ENCODE data around the gene TTC19. TPM values are rescaled to one million over a fixed set of nuclear protein-coding genes. Genes with fewer than 3 reads are reported as not detected.

Gene TTC19
- total and polyA plus RNA-seq, 2 donors (not counting 3 experiments of a cell fraction or from before 2014, with no cell fraction given): 7.8 to 32.8 TPM

GRCh38 chr17:15967706-15968399 lies 31.8 kb upstream of the TTC19 start:
- BruUV-seq (replicated peaks): no TSS peak
- CTCF ChIA-PET: interaction anchor here (1.3 kb wide), 1 partner anchor 24 kb away, joined by 5 read pairs; the partner anchor contains the start of gene ADORA2B
- Histone ChIP-seq H3K9ac (replicated peaks; ENCODE audit: extremely low read depth, insufficient read depth, low read length) (no peak overlapping the region), H3K4me1 (ENCODE audit: control insufficient read depth, extremely low read depth, insufficient read depth, low read length) (peaks cover 31% of the 10 kb centered on the region), H3K9me1 (replicated peaks; ENCODE audit: control insufficient read depth, extremely low read depth, insufficient read depth, low read length) (no peaks in the 10 kb centered on the region), H3K27me3 (ENCODE audit: control insufficient read depth in 2 of 2, insufficient read depth in 2 of 2, low read length in 2 of 2) (no peaks in the 10 kb centered on the region), H3K79me2 (ENCODE audit: control insufficient read depth, insufficient read depth, low read length) (peaks cover 40% of the 10 kb centered on the region), H4K20me1 (replicated peaks; ENCODE audit: control insufficient read depth, extremely low read depth, insufficient read depth, low read length) (no peaks in the 10 kb centered on the region), H3K4me2 (ENCODE audit: insufficient read depth, low read length) (no peak overlapping the region), H3K4me3 (replicated peaks in 1 of 3; ENCODE audit: insufficient read depth in 1 of 3, low read depth in 1 of 3, low read length in 3 of 3) (no peak overlapping the region), H3K9me3 (replicated peaks; ENCODE audit: control insufficient read depth, insufficient read depth, low read length) (no peaks in the 10 kb centered on the region), H3K36me3 (ENCODE audit: control insufficient read depth in 2 of 2, extremely low read depth in 1 of 2, insufficient read depth in 2 of 2, low read length in 2 of 2) (no peaks in the 10 kb centered on the region), H2AFZ (ENCODE audit: low read depth, low read length) (no peak overlapping the region), H3K27ac (ENCODE audit: insufficient read depth, low read depth, low read length) (no peak overlapping the region)
- intact Hi-C loops (cut with micrococcal nuclease) (loop anchor here (2.0 kb wide), 1 partner anchor 23 kb away; the partner anchor contains the start of gene ADORA2B), dilution Hi-C loops (cut with MboI; ENCODE audit: extremely low pct_ligation_motif_present, low sequenced_read_pairs) (no loop called here)
- no peak for TF ChIP-seq POLR2AphosphoS5 (IDR thresholded peaks at IDR 0.05; ENCODE audit: insufficient read depth, low read depth, low read length)
- TF ChIP-seq GATA2 (IDR thresholded peaks at IDR 0.05; ENCODE audit: insufficient read depth, insufficient read length, low read depth, low read length): no peak
- no peak for TF ChIP-seq JUN (IDR thresholded peaks at IDR 0.05; ENCODE audit: borderline replicate concordance, insufficient read depth, insufficient read length, low read depth)
- no peak for TF ChIP-seq POLR2A (IDR thresholded peaks at IDR 0.05; ENCODE audit: low read depth, low read length)
- no peak for TF ChIP-seq MYC (IDR thresholded peaks at IDR 0.05; ENCODE audit: low read depth, low read length)
- no peak for DNase-seq (ENCODE audit: low read depth, low spot score)
- FAIRE-seq: no peak
- POLR2A ChIA-PET: no interaction called here

GRCh38 chr17:15969463-15969862 lies 30.2 kb upstream of the TTC19 start:
- POLR2A ChIA-PET: no interaction called here
- dilution Hi-C loops (cut with MboI; ENCODE audit: extremely low pct_ligation_motif_present, low sequenced_read_pairs): no loop called here

More at GRCh38 chr17:15969463-15969862, 30.2 kb upstream of the TTC19 start:
- intact Hi-C loops (cut with micrococcal nuclease): no loop called here
- Histone ChIP-seq H2AFZ (ENCODE audit: low read depth, low read length) (no peak overlapping the region), H3K9me3 (replicated peaks; ENCODE audit: control insufficient read depth, insufficient read depth, low read length) (no peaks in the 10 kb centered on the region), H3K79me2 (ENCODE audit: control insufficient read depth, insufficient read depth, low read length) (peaks cover 34% of the 10 kb centered on the region), H3K4me3 (replicated peaks in 1 of 3; ENCODE audit: insufficient read depth in 1 of 3, low read depth in 1 of 3, low read length in 3 of 3) (no peak overlapping the region), H3K27ac (ENCODE audit: insufficient read depth, low read depth, low read length) (no peak overlapping the region), H3K4me2 (ENCODE audit: insufficient read depth, low read length) (no peak overlapping the region), H3K4me1 (ENCODE audit: control insufficient read depth, extremely low read depth, insufficient read depth, low read length) (peaks cover 23% of the 10 kb centered on the region), H3K9me1 (replicated peaks; ENCODE audit: control insufficient read depth, extremely low read depth, insufficient read depth, low read length) (no peaks in the 10 kb centered on the region), H4K20me1 (replicated peaks; ENCODE audit: control insufficient read depth, extremely low read depth, insufficient read depth, low read length) (no peaks in the 10 kb centered on the region), H3K36me3 (ENCODE audit: control insufficient read depth in 2 of 2, extremely low read depth in 1 of 2, insufficient read depth in 2 of 2, low read length in 2 of 2) (no peaks in the 10 kb centered on the region), H3K9ac (replicated peaks; ENCODE audit: extremely low read depth, insufficient read depth, low read length) (no peak overlapping the region), H3K27me3 (ENCODE audit: control insufficient read depth in 2 of 2, insufficient read depth in 2 of 2, low read length in 2 of 2) (no peaks in the 10 kb centered on the region)
- BruUV-seq (replicated peaks): no TSS peak
- no peak for FAIRE-seq
- CTCF ChIA-PET: interaction anchor here (1.2 to 1.7 kb wide), 2 partner anchors 13 to 25 kb away, joined by 3 to 4 read pairs; no protein-coding TSS in a partner anchor
- no peak for DNase-seq (ENCODE audit: low read depth, low spot score)
- TF ChIP-seq GATA2 (IDR thresholded peaks at IDR 0.05; ENCODE audit: insufficient read depth, insufficient read length, low read depth, low read length): no peak
- TF ChIP-seq MYC (IDR thresholded peaks at IDR 0.05; ENCODE audit: low read depth, low read length): no peak
- TF ChIP-seq FOS (IDR thresholded peaks at IDR 0.05; ENCODE audit: borderline replicate concordance, insufficient read depth, low read length): no peak
- no peak for TF ChIP-seq POLR2AphosphoS5 (IDR thresholded peaks at IDR 0.05; ENCODE audit: insufficient read depth, low read depth, low read length)
- TF ChIP-seq, protein P1, sequence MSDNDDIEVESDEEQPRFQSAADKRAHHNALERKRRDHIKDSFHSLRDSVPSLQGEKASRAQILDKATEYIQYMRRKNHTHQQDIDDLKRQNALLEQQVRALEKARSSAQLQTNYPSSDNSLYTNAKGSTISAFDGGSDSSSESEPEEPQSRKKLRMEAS (IDR thresholded peaks at IDR 0.05; ENCODE audit: insufficient read depth, insufficient read length): no peak

Data from endothelial cell of umbilical vein (primary cell).